Chondrocyte (in vitro differentiated cells): ENCODE measurements around the gene TLK1. TPM values are rescaled to one million over a fixed set of nuclear protein-coding genes. Genes with fewer than 3 reads are reported as not detected.
"Not testable (repeated sequence)": the region's sequence is repeated elsewhere in the genome, so short reads cannot be mapped to it uniquely, and the experiment has no call there.

Experiments used
- DNase-seq: peaks from one replicate; pipeline ENCODE4 v3.0.0; 2021; ENCODE audit warnings: mixed read lengths, low spot score
- H3K27ac Mint-ChIP-seq: one replicate; pipeline ENCODE4 v1.8.0; 2021; ENCODE audit warnings: mild to moderate bottlenecking, moderate library complexity, mixed read lengths; ENCODE audit not compliant: unreplicated experiment
- H3K27me3 Mint-ChIP-seq: 2 replicates; pipeline ENCODE4 v1.8.0; 2021; ENCODE audit warnings: low read depth, mixed read lengths
- H3K36me3 Mint-ChIP-seq: 2 replicates; pipeline ENCODE4 v1.8.0; 2021; ENCODE audit warnings: low read depth, mixed read lengths
- H3K4me1 Mint-ChIP-seq: 2 replicates; pipeline ENCODE4 v1.8.0; 2021; ENCODE audit warnings: low read depth, mild to moderate bottlenecking, mixed read lengths
- H3K4me3 Mint-ChIP-seq: one replicate; pipeline ENCODE4 v1.8.0; 2021; ENCODE audit warnings: mild to moderate bottlenecking, moderate library complexity, mixed read lengths; ENCODE audit not compliant: unreplicated experiment
- H3K9me3 Mint-ChIP-seq: 2 replicates; pipeline ENCODE4 v1.8.0; 2021; ENCODE audit warnings: low read depth, mixed read lengths
- total RNA-seq: library from RNA; stranded (reverse); gene quantifications from 3 replicates; pipeline ENCODE4 v1.2.1, GENCODE V29; 2021
- TF ChIP-seq, protein P1 (sequence below): fragments of 200-600 bp; sonication (generic); IDR thresholded peaks from 2 replicates; pipeline ENCODE4 v1.5.0; 2021; ENCODE audit warnings: antibody characterized with exemption, mild to moderate bottlenecking, moderate library complexity

TLK1 gene
- total RNA-seq, 1 donor from 2014 or later = 64.1 TPM

DNA sequence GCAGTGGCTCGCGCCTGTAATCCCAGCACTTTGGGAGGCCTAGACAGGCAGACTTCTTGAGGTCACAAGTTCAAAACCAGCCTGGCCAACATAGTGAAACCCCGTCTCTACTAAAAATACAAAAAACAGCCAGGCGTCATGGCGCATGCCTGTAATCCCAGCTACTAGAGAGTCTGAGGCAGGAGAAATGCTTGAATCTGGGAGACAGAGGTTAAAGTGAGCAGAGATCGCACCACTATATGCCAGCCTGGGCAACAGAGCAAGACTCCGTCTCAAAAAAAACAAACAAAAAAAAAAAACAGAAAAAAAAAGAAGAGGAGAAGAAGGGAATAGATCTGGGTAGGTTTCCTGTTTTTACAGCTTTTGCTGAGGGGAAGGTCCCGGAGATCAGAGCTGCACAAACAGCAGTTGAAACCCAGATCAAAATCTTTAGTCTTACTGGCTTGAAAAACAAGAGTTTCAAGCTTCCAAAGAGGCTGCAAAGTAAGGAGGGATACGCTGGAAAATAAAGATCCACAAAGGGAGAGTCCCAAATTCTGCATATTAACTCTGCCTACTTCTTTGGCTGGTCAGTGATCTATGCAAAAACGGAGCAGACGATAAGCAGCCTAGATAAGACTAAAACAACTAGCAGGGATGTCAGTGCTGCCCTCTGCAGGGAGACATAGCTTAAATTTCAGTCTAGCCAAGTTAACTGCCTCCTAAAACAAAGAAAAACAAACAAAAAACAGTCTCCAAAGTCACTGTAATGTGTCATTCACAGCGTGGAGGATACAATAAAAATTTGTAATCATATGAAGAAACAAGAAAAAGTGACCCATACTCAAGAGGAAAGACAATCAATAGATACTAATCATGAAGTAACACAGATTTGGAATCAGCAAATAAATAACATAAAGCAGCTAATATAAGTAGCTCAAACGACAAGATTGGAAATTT lies 74.1 kb downstream of the TLK1 start:
- Mint-ChIP-seq H3K27ac (peak overlapping the region; percentile 65), H3K27me3 (no peaks in the 10 kb centered on the region), H3K36me3 (peaks cover 5% of the 10 kb centered on the region), H3K4me3 (no peak overlapping the region), H3K4me1 (peaks cover 36% of the 10 kb centered on the region), H3K9me3 (no peaks in the 10 kb centered on the region)
- TF ChIP-seq, protein P1, sequence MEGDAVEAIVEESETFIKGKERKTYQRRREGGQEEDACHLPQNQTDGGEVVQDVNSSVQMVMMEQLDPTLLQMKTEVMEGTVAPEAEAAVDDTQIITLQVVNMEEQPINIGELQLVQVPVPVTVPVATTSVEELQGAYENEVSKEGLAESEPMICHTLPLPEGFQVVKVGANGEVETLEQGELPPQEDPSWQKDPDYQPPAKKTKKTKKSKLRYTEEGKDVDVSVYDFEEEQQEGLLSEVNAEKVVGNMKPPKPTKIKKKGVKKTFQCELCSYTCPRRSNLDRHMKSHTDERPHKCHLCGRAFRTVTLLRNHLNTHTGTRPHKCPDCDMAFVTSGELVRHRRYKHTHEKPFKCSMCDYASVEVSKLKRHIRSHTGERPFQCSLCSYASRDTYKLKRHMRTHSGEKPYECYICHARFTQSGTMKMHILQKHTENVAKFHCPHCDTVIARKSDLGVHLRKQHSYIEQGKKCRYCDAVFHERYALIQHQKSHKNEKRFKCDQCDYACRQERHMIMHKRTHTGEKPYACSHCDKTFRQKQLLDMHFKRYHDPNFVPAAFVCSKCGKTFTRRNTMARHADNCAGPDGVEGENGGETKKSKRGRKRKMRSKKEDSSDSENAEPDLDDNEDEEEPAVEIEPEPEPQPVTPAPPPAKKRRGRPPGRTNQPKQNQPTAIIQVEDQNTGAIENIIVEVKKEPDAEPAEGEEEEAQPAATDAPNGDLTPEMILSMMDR = peak; percentile 81
- DNase-seq = no peak

DNA sequence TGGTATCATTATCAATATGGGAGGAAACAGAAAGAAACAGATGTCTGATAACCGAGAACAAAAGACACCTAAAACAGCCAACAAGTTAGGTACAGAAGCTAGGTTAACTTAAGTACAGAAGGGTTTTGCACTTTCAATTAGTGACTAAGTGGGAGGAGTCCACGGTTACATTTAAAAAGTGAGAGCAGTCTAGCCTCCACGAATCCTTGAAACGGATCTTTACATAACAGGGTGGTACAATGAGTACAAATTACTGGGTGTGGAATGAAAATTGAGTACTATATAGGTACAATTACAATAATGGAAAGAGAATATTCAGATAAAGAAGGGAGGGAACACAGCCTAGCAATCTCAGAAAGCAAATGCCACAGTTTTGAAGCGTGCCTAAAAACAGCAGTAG lies 76.6 kb downstream of the TLK1 start:
- peaks cover 5% of the 10 kb centered on the region for H3K36me3 Mint-ChIP-seq
- H3K27me3 Mint-ChIP-seq = no peaks in the 10 kb centered on the region
- TF ChIP-seq, protein P1 = no peak
- no peak for DNase-seq
- no peak overlapping the region for H3K27ac Mint-ChIP-seq
- no peak overlapping the region for H3K4me3 Mint-ChIP-seq
- H3K9me3 Mint-ChIP-seq = no peaks in the 10 kb centered on the region
- peaks cover 30% of the 10 kb centered on the region for H3K4me1 Mint-ChIP-seq

DNA sequence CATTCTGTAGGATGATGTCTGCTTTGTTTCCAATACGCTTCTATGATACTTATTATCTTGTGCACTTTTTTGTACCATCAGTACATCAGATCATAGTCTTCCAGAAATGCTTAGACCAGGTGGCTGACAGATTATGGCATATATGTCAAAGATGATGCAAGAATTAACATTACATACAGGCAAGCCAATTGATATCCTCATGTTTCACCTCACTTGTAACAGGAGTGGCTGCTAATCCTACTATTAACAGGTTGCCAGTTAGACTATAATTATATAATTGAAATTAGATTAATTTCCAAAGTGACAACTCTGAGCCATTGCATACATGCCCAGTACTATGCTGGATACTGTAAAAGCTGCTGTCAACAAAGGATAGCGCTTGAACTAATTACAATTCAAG lies 77.2 kb downstream of the TLK1 start:
- no peak for DNase-seq
- peaks cover 5% of the 10 kb centered on the region for H3K36me3 Mint-ChIP-seq
- H3K4me1 Mint-ChIP-seq = peaks cover 30% of the 10 kb centered on the region
- no peaks in the 10 kb centered on the region for H3K27me3 Mint-ChIP-seq
- no peak overlapping the region for H3K27ac Mint-ChIP-seq
- no peaks in the 10 kb centered on the region for H3K9me3 Mint-ChIP-seq
- TF ChIP-seq, protein P1 = no peak
- no peak overlapping the region for H3K4me3 Mint-ChIP-seq

GRCh38 chr2:171081649-171082111 lies 79.0 kb downstream of the TLK1 start:
- no peak for DNase-seq
- Mint-ChIP-seq H3K4me1 (peaks cover 20% of the 10 kb centered on the region), H3K4me3 (no peak overlapping the region), H3K36me3 (peaks cover 9% of the 10 kb centered on the region), H3K9me3 (no peaks in the 10 kb centered on the region), H3K27me3 (no peaks in the 10 kb centered on the region), H3K27ac (peak overlapping the region; percentile 27)
- TF ChIP-seq, protein P1 = no peak

DNA sequence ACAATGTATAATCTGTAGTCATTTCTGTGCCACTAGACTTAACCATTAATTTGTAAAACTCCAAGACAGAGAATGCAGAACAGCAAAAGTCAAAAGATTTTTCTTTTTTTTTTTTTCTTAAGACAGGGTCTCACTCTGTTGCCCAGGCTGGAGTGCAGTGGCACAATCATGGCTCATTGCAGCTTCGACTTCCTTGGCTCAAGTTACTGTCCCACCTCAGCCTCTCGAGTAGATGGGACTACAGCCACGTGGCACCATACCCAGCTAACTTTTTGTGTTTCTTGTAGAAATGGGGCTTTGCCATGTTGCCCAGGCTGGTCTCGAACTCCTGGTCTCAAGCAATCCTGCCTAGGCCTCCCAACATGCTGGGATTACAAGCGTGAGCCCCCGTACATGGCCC lies 80.1 kb downstream of the TLK1 start:
- no peak for DNase-seq
- peaks cover 14% of the 10 kb centered on the region for H3K4me1 Mint-ChIP-seq

DNA sequence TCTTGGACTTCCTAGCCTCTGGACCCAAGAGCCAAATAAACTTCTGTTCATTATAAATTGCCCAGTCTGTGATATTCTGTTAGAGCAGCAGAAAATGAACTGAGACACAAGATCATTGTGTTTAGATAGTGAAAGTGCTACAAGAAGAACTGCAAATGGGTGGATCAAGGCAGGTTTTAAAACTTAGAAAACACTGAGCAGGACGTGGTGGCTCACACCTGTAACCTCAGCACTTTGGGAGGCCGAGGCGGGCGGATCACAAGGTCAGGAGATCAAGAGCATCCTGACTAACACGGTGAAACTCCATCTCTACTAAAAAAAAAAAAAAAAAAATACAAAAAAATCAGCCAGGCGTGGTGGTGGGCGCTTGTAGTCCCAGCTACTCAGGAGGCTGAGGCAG lies 84.3 kb downstream of the TLK1 start:
- not testable (repeated sequence) for H3K9me3 Mint-ChIP-seq, DNase-seq, H3K27me3 Mint-ChIP-seq, H3K27ac Mint-ChIP-seq, H3K4me1 Mint-ChIP-seq, H3K4me3 Mint-ChIP-seq
- H3K36me3 Mint-ChIP-seq = peaks cover 13% of the 10 kb centered on the region

More for the DNA sequence above, 80.1 kb downstream of the TLK1 start:
- H3K27me3 Mint-ChIP-seq = no peaks in the 10 kb centered on the region
- TF ChIP-seq, protein P1 = no peak
- no peak overlapping the region for H3K27ac Mint-ChIP-seq
- peaks cover 11% of the 10 kb centered on the region for H3K36me3 Mint-ChIP-seq
- no peaks in the 10 kb centered on the region for H3K9me3 Mint-ChIP-seq
- no peak overlapping the region for H3K4me3 Mint-ChIP-seq
